ENCODE data around the gene SUGCT.
A peak's percentile ranks its signal among the peaks of the same experiment; 100 is the strongest.

The SUGCT gene

DNA sequence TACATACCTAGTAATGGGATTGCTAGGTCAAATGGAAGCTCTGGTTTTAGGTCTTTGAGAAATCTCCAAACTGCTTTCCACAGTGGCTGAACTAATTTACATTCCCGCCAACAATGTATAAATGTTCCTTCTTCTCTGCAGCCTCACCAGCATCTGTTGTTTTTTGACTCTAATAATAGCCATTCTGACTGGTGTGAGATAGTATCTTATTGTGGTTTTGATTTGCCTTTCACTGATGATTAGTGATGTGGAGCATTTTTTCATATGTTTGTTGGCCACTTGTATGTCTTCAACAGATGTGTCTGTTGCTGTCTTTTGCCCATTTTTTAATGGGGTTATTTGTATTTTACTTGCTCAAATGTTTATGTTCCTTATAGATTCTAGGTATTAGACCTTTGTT, 675.5 kb downstream of the SUGCT start:
- H3K27ac ChIP-seq, result peak overlapping the region; percentile 97
- DNase-seq, result peak; percentile 26
- in situ Hi-C loops (cut with HindIII; ENCODE audit: low pct_ligation_motif_present, low sequenced_read_pairs), result no loop called here

DNA sequence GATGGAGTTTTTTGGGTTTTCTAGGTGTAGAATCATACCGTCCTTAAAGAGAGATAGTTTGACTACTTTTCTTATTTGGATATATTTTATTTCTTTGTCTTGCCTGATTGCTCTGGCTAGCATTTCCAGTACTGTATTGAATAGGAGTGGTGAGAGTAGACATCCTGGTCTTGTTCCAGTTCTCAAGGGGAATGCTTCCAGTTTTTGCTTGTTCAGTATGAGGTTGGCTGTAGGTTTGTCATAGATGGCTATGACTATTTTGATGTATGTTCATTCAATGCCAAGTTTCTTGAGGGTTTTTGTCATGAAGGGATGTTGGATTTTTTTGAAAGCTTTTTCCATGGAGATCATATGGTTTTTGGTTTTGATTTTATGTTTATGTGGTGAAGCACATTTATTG, 676.9 kb downstream of the SUGCT start:
- no peaks in the 10 kb centered on the region for H3K27me3 ChIP-seq (replicated peaks)
- no peak for DNase-seq
- no peak overlapping the region for H3K4me3 ChIP-seq (ENCODE audit: low read depth, low read length)
- in situ Hi-C loops (cut with HindIII; ENCODE audit: low pct_ligation_motif_present, low sequenced_read_pairs), result no loop called here
- TF ChIP-seq, protein P1, sequence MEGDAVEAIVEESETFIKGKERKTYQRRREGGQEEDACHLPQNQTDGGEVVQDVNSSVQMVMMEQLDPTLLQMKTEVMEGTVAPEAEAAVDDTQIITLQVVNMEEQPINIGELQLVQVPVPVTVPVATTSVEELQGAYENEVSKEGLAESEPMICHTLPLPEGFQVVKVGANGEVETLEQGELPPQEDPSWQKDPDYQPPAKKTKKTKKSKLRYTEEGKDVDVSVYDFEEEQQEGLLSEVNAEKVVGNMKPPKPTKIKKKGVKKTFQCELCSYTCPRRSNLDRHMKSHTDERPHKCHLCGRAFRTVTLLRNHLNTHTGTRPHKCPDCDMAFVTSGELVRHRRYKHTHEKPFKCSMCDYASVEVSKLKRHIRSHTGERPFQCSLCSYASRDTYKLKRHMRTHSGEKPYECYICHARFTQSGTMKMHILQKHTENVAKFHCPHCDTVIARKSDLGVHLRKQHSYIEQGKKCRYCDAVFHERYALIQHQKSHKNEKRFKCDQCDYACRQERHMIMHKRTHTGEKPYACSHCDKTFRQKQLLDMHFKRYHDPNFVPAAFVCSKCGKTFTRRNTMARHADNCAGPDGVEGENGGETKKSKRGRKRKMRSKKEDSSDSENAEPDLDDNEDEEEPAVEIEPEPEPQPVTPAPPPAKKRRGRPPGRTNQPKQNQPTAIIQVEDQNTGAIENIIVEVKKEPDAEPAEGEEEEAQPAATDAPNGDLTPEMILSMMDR (IDR thresholded peaks at IDR 0.05; ENCODE audit: low read depth, low read length, missing control alignments), result no peak
- no peak overlapping the region for H3K27ac ChIP-seq
- no peaks in the 10 kb centered on the region for H3K36me3 ChIP-seq (replicated peaks)

More for the DNA sequence above, 675.5 kb downstream of the SUGCT start:
- Histone ChIP-seq H3K36me3 (replicated peaks) (no peaks in the 10 kb centered on the region), H3K27me3 (replicated peaks) (no peaks in the 10 kb centered on the region), H3K4me3 (ENCODE audit: low read depth, low read length) (no peak overlapping the region)
- TF ChIP-seq, protein P1 (IDR thresholded peaks at IDR 0.05; ENCODE audit: low read depth, low read length, missing control alignments), result no peak

DNA sequence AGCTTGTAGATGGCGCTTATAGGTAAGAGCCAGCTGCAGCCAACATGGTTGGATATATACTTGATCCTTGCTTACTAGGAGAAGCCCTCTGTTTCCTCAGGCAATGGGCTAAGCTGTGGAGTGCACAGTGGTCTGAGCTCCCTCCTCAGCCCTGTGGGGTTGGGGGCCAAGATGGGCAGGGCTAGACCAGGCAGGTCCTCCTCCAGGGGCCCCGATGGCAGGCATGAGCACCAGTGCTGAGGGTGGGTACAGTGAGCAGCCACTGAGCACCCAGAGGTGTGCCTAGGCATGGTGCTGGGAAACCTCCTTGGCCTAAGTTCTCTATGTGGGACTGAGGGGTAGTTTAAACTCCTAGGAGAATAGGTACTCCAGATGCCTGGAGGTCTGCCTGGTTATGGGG, 680.2 kb downstream of the SUGCT start:
- TF ChIP-seq, protein P1 (IDR thresholded peaks at IDR 0.05; ENCODE audit: low read depth, low read length, missing control alignments), result no peak
- Histone ChIP-seq H3K27me3 (replicated peaks) (no peaks in the 10 kb centered on the region), H3K36me3 (replicated peaks) (no peaks in the 10 kb centered on the region), H3K4me3 (ENCODE audit: low read depth, low read length) (no peak overlapping the region), H3K27ac (no peak overlapping the region)
- DNase-seq, result no peak
- in situ Hi-C loops (cut with HindIII; ENCODE audit: low pct_ligation_motif_present, low sequenced_read_pairs), result no loop called here

DNA sequence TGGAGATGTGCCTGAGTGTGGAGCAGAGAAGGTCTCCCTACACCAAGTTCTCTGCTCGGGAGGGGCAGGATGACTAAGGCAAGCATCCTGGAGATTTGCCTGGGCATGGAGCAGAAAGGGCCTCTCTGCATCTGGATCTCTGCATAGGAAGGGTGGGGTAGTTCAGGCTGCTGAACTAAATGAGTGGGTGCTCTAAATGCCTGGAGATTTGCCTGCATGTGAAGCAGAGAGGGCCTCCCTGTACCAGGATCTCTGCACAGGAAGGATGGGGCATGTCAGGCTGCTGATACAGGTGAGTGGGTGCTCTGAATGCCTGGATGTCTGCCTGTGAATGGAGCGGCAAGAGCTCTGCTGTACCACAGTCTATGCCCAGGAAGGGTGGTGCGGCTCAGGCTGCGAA, 680.7 kb downstream of the SUGCT start:
- no peak for DNase-seq
- in situ Hi-C loops (cut with HindIII; ENCODE audit: low pct_ligation_motif_present, low sequenced_read_pairs), result no loop called here
- TF ChIP-seq, protein P1 (IDR thresholded peaks at IDR 0.05; ENCODE audit: low read depth, low read length, missing control alignments), result no peak
- no peaks in the 10 kb centered on the region for H3K36me3 ChIP-seq (replicated peaks)
- no peak overlapping the region for H3K27ac ChIP-seq
- no peaks in the 10 kb centered on the region for H3K27me3 ChIP-seq (replicated peaks)
- no peak overlapping the region for H3K4me3 ChIP-seq (ENCODE audit: low read depth, low read length)

- no peak for DNase-seq
- Histone ChIP-seq H3K27ac (no peak overlapping the region), H3K27me3 (replicated peaks) (no peaks in the 10 kb centered on the region), H3K36me3 (replicated peaks) (no peaks in the 10 kb centered on the region), H3K4me3 (ENCODE audit: low read depth, low read length) (no peak overlapping the region)
- TF ChIP-seq, protein P1 (IDR thresholded peaks at IDR 0.05; ENCODE audit: low read depth, low read length, missing control alignments), result no peak
- in situ Hi-C loops (cut with HindIII; ENCODE audit: low pct_ligation_motif_present, low sequenced_read_pairs), result no loop called here
Observed at GRCh38 chr7:40822861-40823260, 688.1 kb downstream of the SUGCT start.

DNA sequence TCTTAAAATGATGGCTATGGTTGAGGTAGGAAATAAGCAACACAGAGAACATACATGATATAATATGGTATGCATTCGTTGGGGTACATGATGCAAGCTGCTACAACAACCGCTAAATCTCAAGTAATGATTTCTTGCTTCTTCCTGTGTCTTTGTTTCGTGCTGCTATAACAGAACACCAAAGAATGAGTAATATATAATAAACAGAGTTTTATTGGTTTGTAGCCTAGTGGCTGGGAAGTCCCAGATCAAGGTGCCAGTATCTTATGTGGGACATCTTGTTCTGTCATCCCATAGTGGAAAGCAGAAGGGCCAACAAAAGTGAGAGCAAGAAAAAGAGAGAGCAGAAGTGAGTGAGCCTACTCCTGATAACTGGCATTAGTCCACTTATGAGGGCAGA, 689.7 kb downstream of the SUGCT start:
- no peak overlapping the region for H3K4me3 ChIP-seq (ENCODE audit: low read depth, low read length)
- no peak overlapping the region for H3K27ac ChIP-seq
- TF ChIP-seq, protein P1 (IDR thresholded peaks at IDR 0.05; ENCODE audit: low read depth, low read length, missing control alignments), result no peak
- no peaks in the 10 kb centered on the region for H3K27me3 ChIP-seq (replicated peaks)
- no peaks in the 10 kb centered on the region for H3K36me3 ChIP-seq (replicated peaks)
- DNase-seq, result no peak
- in situ Hi-C loops (cut with HindIII; ENCODE audit: low pct_ligation_motif_present, low sequenced_read_pairs), result no loop called here
